ENCODE measurements around the gene IFRD2.

DNA sequence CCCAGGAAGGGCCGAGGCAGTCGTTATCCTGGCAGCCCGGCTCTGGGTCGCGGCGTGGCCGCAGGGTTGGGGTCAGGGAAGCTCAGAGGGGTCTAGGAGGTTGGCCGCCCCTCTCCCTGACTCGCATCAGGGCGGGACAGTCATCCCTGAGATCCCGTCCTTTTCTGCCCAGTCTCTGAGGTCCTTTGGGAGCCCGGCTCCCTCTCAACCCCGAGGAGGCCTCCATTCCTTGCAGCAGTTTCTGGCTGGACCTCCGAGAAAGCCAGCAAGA, 29.8 kb upstream of the IFRD2 start:
- TF ChIP-seq YY1 (IDR thresholded peaks at IDR 0.05; ENCODE audit: borderline replicate concordance in 1 of 3, control insufficient read depth in 1 of 3, extremely low read depth in 1 of 3, insufficient read depth in 3 of 3, insufficient read length in 1 of 3, insufficient replicate concordance in 2 of 3, low read depth in 1 of 3, low read length in 2 of 3): no peak
- TF ChIP-seq MTA1 (IDR thresholded peaks at IDR 0.05; ENCODE audit: borderline replicate concordance): no peak
- no peak for TF ChIP-seq TEAD1 (CRISPR knock-in tag; IDR thresholded peaks at IDR 0.05)
- TF ChIP-seq ETV5 (CRISPR knock-in tag; IDR thresholded peaks at IDR 0.05; ENCODE audit: low read depth): no peak
- no peak for TF ChIP-seq CTCF (IDR thresholded peaks at IDR 0.05 in 2 of 3, conservative IDR thresholded peaks at IDR 0.05 in 1 of 3; ENCODE audit: insufficient read depth in 2 of 3, low read depth in 1 of 3, low read length in 3 of 3)
